ENCODE data around the gene HTR7. TPM values are rescaled to one million over a fixed set of nuclear protein-coding genes. Genes with fewer than 3 reads are reported as not detected.

Gene HTR7
- total and polyA plus RNA-seq, 2 of the 8 experiments (the other 6 are each of a cell fraction or from before 2014, with no cell fraction given) = 22.9 to 24.6 TPM

DNA sequence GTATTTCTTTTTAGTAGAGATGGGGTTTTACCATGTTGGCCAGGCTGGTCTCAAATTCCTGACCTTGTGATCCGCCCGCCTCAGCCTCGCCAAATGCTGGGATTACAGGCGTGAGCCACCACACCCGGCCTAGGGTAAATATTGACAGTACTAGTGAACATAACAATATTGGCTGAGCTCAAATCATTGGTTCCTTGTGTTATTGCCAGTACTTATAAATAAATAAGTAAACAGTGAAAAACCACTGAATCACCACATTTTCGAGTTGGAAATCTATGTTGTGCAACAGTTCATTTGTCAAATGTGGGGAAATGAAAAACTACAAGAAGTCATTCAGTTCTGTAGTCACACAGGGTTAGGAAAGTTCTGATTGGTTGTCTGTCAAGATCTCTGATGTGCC lies 29.7 kb upstream of the HTR7 start (continued):
- TF ChIP-seq RAD21 (IDR thresholded peaks at IDR 0.05 in 1 of 2, conservative IDR thresholded peaks at IDR 0.05 in 1 of 2; ENCODE audit: low read depth in 2 of 2, low read length in 2 of 2) (no peak), SP1 (IDR thresholded peaks at IDR 0.05; ENCODE audit: low read depth, low read length) (no peak), RXRA (IDR thresholded peaks at IDR 0.05; ENCODE audit: insufficient read depth, low read depth, low read length) (no peak), CBX8 (IDR thresholded peaks at IDR 0.05; ENCODE audit: borderline replicate concordance, low read depth, low read length) (no peak), TEAD4 (IDR thresholded peaks at IDR 0.05; ENCODE audit: low read depth, low read length) (no peak), JUN (IDR thresholded peaks at IDR 0.05; ENCODE audit: low read depth, low read length) (no peak), RNF2 (IDR thresholded peaks at IDR 0.05; ENCODE audit: borderline replicate concordance, low read depth, low read length, missing control alignments, poor library complexity, severe bottlenecking) (no peak), EZH2 (IDR thresholded peaks at IDR 0.05; ENCODE audit: low read depth, low read length, severe bottlenecking) (no peak)
